H7 (cell line): ENCODE measurements around the gene ADIPOR1. TPM values are rescaled to one million over a fixed set of nuclear protein-coding genes. Genes with fewer than 3 reads are reported as not detected.
"Not testable (repeated sequence)": the region's sequence is repeated elsewhere in the genome, so short reads cannot be mapped to it uniquely, and the experiment has no call there.

Source experiments
- DNase-seq: peaks from one replicate; pipeline ENCODE4 v3.0.0; 2012
- H3K27me3 ChIP-seq: 2 replicates; pipeline ENCODE4 v1.6.0; 2011; ENCODE audit warnings: mild to moderate bottlenecking, low read length; ENCODE audit not compliant: control insufficient read depth, insufficient read depth
- H3K36me3 ChIP-seq: replicated peaks from 2 replicates; pipeline ENCODE4 v1.5.1; 2011; ENCODE audit warnings: low read length; ENCODE audit not compliant: control insufficient read depth, insufficient read depth
- H3K4me3 ChIP-seq: 2 replicates; pipeline ENCODE4 v1.5.1; 2011; ENCODE audit warnings: low read depth, mild to moderate bottlenecking, control low read depth, low read length, moderate library complexity; ENCODE audit not compliant: insufficient read depth
- total RNA-seq: library from RNA; depleted of rRNA; stranded (reverse); fragments of >200 nt; shearing (Covaris generic); gene quantifications from 2 replicates; pipeline ENCODE4 v1.2.3, GENCODE V29; 2014; rRNA removed

ADIPOR1 gene, protein sequence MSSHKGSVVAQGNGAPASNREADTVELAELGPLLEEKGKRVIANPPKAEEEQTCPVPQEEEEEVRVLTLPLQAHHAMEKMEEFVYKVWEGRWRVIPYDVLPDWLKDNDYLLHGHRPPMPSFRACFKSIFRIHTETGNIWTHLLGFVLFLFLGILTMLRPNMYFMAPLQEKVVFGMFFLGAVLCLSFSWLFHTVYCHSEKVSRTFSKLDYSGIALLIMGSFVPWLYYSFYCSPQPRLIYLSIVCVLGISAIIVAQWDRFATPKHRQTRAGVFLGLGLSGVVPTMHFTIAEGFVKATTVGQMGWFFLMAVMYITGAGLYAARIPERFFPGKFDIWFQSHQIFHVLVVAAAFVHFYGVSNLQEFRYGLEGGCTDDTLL
- total RNA-seq = 133 and 134 TPM in 2 replicates

DNA sequence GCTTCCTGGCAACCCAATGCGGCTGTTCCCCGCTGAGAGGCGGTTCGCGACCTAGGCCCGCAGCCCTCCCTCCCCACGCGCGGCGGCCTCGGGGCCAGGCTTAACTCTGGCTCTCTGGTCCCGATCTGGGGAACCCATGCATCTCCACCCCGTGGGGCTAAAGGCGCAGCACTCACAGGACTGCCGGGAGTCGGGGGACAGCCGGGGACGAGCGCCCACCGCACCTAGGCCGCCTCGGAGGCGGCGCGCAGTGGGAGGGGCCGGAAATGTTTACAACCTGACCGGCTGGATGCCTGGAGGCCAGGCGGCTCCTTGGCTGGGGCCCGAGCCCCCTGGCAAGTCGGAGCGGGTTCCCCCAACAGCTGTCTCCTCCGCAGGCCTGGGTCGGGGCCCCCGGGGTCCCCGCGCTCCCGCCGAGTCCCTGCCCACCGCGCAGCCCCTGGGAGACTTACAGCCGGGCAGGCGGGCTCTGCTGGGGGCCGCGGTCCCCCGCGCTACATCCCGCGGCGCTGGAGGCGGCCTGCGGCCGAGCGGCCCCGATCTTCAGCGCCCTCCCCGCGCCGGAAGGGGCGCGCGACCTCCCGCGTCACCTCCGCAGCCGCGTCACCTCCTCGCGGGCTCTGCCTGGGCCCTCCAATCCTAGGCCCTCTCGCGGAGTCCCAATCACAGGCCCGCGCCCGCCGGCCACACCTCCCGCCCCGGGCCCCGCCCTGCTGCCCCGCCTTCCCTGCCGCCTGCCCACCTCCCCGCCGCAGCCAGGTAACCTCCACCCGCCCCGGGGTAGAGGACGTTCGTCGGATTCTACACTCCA lies at the start of gene ADIPOR1:
Gene ADIPOR1, minus strand, starts transcription at position 580 of the 811 bp plus-strand sequence. CDS start 7,242 bp downstream, outside the sequence.
- no peaks in the 10 kb centered on the region; the same call in 1 of the 2 replicates for H3K36me3 ChIP-seq
- peak; percentile 100 for DNase-seq
- peak within 1 kb of the TSS; percentile 99 for H3K4me3 ChIP-seq
- no peaks in the 10 kb centered on the region; the same call in 1 of the 2 replicates for H3K27me3 ChIP-seq

DNA sequence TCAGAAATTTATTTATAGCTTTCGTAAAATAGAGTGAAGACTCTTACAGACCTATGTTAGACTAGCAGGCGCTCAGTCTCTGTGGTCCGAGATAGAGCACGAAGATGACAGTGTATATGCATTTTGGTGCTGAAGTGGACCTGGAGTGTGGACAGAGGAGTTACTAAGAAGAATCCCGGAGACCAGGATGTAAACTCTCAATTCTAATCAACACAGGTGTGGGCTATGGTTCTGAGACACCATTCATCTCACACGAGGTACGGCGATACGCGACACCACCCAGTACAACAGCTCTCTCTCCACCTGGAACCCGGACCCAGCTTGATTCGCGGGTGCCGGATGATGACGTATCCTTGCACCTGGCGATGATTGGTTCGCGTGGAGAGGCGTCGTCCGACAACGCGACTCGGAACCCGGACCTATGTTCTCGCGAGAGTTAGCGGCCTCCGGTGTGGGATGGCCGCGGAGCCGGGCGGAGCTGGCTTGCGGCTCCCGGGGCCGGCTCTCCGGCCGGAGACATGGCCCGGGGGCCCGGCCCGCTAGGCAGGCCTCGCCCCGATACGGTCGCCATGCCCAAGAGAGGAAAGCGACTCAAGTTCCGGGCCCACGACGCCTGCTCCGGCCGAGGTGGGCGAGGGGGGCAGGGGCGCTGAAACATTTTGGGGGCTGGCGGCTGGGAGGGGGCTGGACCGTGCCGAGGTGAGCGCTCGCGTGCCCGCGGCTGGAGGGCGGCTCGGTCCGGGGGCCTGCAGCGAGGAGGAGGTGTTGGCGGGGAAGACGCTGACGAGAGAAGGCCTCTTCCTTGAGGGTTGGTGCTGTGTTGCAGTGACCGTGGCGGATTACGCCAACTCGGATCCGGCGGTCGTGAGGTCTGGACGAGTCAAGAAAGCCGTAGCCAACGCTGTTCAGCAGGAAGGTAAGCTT lies 49.1 kb upstream of the ADIPOR1 start, which contains the start of gene TMEM183A:
Gene TMEM183A, plus strand, starts transcription at position 427 of the 924 bp plus-strand sequence. Its CDS starts 92 bp downstream, at position 519.
- Histone ChIP-seq H3K36me3 (peaks cover 8% of the 10 kb centered on the region), H3K27me3 (no peaks in the 10 kb centered on the region), H3K4me3 (peak within 1 kb of the TSS; percentile 95)
- peak; percentile 94 for DNase-seq

DNA sequence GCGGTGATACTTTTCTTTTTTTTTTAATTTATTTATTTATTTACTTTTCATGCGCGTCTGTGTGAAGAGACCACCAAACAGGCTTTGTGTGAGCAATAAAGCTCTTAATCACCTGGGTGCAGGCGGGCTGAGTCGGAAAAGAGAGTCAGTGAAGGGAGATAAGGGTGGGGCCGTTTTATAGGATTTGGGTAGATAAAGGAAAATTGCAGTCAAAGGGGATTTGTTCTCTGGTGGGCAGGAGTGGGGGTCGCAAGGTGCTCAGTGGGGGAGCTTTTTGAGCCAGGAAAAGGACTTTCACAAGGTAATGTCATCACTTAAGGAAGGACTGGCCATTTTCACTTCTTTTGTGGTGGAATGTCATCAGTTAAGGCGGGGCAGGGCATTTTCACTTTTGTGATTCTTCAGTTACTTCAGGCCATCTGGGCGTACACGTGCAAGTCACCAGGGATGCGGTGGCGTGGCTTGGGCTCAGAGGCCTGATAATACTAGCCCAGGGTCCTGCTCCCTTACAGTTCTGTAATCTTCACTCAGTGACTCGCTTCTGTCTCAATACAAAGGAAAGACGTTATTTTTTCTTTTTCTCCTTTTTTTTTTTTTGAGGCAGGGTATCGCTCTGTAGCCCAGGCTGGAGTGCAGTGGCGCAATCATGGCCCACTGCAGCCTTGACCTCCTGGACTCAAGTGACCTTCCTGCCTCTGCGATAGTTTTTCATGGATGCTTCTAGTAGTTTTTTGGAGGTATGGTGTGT lies 47.5 kb upstream of the ADIPOR1 start:
- not testable (repeated sequence) for DNase-seq
- peak overlapping the region; percentile 95 for H3K4me3 ChIP-seq

DNA sequence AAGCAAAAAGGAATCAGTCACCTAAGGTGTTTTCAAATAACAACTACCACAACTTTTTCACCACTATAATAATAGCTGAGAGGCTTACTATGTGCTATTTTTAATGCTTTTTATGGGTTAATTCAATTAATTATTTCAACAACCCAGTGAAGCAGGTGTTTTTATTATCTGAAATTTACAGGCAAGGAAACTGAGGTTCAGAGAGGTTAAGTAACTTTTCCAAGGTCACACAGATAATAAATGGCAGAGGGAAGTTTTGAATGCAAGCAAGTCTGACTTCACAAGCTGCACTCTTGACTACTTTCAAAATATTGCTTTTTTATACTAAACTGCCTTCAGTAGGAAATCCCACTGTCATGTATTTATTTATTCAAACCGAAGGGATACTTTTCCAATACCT lies 44.8 kb upstream of the ADIPOR1 start:
- Histone ChIP-seq H3K4me3 (no peak overlapping the region), H3K27me3 (no peaks in the 10 kb centered on the region), H3K36me3 (no peaks in the 10 kb centered on the region)
- DNase-seq = no peak

More for the DNA sequence above, 47.5 kb upstream of the ADIPOR1 start:
- H3K36me3 ChIP-seq, H3K27me3 ChIP-seq: not testable (repeated sequence)

DNA sequence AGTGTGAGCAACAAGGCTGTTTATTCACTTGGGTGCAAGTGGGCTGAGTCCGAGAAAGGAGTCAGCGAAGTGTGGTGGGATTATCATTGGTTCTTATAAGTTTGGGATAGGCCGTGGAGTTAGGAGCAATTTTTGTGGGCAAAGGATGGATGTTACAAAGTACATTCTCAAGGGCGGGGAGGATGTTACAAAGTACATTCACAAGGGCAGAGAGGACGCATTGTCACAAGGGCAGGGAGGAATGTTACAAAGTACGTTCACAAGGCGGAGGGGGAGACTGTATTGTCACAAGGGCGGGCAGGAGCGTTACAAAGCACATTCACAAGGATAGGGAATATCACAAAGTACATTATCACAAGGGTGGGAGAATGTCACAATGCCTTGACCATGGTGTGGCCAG lies 43.9 kb upstream of the ADIPOR1 start:
- no peak overlapping the region for H3K4me3 ChIP-seq
- DNase-seq = no peak
- no peaks in the 10 kb centered on the region for H3K27me3 ChIP-seq
- no peaks in the 10 kb centered on the region for H3K36me3 ChIP-seq

DNA sequence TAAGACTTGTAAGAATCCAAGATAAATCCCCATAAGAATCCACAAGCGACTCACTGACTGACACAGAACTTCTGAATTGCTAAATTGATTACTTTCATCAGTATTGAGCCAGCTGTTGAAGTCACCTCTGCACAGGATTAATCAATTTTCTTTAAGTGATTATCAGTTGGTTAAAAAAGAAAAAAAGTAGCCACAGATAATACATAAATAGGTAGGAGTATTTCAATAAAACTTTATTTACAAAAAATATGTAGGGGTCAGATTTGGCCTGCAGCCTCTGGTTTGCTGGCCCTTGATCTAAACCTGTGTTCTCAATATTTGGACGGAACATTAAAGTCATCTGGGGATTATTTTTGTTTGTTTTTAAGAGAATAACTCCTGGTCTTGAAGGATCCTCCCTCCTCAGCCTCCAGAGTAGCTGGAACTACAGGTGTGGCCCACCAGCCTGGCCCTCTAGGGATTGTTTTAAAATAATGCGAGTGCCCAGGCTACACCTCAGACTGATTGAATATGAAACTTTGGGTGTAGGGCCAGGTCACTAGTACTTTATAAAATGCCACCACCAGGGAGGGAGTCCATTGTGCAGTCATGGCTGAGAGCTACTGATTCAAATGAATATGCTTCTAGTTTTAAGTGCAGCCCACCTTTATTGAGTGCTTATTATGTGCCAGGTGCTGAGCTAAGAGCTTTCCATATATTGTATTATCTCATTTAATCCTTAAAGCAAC lies 42.3 kb upstream of the ADIPOR1 start:
- Histone ChIP-seq H3K36me3 (no peaks in the 10 kb centered on the region), H3K4me3 (no peak overlapping the region), H3K27me3 (no peaks in the 10 kb centered on the region)
- DNase-seq = no peak

DNA sequence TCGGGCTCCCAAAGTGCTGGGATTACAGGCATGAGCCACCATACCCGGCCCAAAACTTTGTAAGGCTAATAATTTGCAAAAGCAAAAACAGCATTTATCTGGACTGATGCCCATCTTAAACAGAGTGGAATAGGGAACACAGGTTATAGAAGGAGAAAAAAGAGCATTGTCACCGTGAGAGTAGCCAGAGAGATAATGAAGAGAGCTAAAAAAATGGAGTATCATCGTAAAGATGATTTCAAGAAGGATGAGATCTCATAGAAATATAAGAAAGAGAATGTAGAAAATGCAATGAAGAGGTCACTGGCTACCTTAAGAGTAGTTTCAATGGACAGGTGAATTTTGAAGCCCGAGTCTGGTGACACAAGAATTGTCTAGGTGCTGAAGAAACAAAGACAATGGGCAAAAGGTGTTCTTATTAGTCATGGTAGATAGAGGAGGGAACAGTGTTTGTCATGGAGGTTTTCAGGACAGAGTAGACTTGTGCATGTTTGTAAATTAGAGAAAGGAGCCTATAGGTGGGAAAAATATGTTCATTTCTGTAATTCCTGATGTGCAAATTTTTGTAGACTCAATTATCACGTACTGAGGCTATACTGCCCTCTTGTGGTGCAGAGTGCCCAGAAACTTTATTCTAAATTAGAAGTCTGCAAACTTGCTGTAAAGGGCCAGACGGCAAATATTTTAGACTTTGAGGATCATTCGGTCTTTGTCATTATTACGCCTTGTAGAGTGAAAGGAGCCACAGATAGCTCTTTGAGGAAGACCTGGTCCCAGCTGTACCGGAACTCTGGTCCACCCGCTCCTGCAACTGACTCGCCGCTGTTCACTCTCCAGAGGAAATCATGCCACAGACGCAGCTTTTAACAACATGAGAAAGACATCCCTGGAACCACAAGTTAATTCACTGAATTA lies 41.0 kb upstream of the ADIPOR1 start:
- Histone ChIP-seq H3K4me3 (no peak overlapping the region), H3K27me3 (no peaks in the 10 kb centered on the region), H3K36me3 (no peaks in the 10 kb centered on the region)
- DNase-seq = peak; percentile 45

DNA sequence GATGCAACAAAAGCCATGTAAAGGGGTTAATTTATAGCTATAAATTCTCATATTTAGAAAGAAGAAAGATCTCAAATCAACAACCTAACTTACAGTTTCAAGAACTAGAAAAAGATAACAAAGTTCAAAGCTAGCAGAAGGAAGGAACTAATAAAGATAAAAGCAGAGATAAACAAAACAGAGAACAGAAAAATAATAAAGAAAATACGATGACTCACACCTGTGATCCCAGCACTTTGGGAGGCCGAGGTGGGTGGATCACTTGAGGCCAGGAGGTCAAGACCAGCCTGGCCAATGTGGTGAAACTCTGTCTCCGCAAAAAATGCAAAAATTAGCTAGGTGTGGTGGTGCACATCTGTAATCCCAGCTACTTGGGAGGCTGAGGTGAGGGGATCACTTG lies 36.6 kb upstream of the ADIPOR1 start:
- H3K27me3 ChIP-seq = peaks cover 3% of the 10 kb centered on the region; the same call in 1 of the 2 replicates
- no peak for DNase-seq
- H3K4me3 ChIP-seq = no peak overlapping the region
- no peaks in the 10 kb centered on the region for H3K36me3 ChIP-seq

DNA sequence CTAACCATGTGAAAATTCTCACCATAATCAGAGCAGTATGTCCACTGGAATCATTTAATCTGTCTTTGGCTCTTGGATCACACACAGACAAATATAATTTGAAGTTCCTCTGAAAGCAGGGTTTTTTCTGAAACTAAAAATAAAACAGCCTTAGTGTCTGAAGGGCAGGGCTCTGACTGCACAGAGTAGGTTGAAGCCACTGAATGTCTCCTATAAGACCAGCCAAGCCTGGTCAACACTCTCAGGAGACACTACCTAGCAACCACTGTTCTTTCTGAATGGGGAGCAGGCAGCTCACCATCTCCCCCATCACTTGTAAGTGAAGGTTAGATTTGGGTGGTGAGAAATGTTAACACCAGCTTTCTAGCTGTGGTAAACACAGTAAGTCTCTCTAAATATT lies 33.0 kb upstream of the ADIPOR1 start:
- no peak for DNase-seq
- Histone ChIP-seq H3K27me3 (peaks cover 3% of the 10 kb centered on the region; the same call in 1 of the 2 replicates), H3K36me3 (no peaks in the 10 kb centered on the region), H3K4me3 (no peak overlapping the region)

DNA sequence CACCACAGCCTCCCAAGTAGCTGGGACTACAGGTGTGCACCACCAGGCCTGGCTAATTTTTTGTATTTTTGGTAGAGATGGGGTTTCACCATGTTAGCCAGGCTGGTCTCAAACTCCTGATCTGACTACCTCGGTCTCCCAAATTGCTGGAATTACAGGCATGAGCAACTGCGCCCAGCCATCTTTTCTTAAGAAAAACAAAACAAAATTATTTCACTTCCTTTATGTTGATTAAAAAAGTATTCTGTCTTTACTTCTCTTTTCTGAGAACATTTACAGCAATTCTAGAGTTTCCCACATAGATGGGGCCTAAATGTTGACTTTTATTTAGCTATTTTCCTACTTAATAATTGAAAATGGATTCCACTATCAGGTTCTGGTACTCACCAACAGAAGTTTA lies 31.8 kb upstream of the ADIPOR1 start:
- no peak for DNase-seq
- Histone ChIP-seq H3K36me3 (no peaks in the 10 kb centered on the region), H3K27me3 (peaks cover 3% of the 10 kb centered on the region; the same call in 1 of the 2 replicates), H3K4me3 (no peak overlapping the region)

DNA sequence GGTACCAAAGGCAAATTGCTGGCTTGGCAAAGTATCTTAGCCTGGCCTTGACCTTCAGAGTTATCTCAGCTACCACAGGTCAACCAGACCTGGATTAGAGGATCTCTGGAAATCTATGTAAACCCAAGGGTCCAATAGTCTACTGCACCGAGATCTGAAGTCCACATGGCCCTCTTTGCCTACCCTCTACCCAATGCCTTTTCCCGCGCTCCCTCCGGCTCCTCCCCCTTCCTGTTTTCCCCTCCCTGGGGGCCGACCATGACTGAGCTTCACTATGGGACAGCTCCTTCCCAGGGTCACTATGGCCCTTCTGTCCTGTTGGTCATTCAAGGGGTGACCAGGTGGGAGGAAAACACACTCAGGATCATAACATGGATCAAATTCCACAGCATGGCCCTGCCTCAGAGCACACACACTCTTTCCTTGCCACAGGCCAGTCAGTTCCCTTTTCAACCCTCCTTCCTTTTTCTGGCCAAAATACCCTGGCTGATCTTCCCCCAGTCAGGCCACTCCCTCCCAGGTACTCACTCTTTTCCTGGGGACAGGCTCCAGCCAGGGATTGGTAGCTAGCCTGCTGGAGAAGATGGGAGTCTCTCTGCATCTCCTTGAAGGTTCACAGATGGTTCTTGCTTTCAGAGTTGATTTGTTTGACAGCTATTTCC lies 29.9 kb upstream of the ADIPOR1 start:
- DNase-seq = no peak
- no peaks in the 10 kb centered on the region for H3K36me3 ChIP-seq
- peaks cover 3% of the 10 kb centered on the region; the same call in 1 of the 2 replicates for H3K27me3 ChIP-seq
- H3K4me3 ChIP-seq = no peak overlapping the region

DNA sequence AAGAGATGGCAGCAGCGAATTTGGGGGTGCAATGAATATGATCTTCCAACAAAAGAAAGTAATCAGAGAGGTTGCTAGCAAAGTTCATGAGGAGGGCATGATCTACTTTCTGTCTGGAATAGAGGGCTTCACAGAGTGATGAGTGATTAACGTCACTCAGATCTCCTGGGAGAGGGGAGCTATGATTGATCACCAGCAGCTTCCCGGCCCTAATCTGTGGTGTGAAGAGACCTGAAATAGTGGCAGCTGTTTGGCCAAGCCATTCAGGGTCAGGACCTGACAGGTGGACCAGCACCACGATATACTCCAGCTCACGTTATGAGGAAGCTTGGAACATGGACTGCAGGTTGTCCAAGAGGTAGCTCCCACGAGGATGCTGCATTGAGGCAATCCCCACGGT lies 29.1 kb upstream of the ADIPOR1 start:
- H3K27me3 ChIP-seq = peaks cover 3% of the 10 kb centered on the region; the same call in 1 of the 2 replicates
- no peak overlapping the region for H3K4me3 ChIP-seq
- H3K36me3 ChIP-seq = no peaks in the 10 kb centered on the region
- DNase-seq = no peak
